ENCODE results near the gene TESMIN. TPM values are rescaled to one million over a fixed set of nuclear protein-coding genes. Genes with fewer than 3 reads are reported as not detected.

Gene TESMIN
- total RNA-seq, 4 donors from 2014 or later, result 1.00 to 7.5 (median 4.2) TPM

- H3K4me3 ChIP-seq, result no peak overlapping the region
- no peaks in the 10 kb centered on the region for H3K4me1 ChIP-seq
- H3K36me3 ChIP-seq, result no peaks in the 10 kb centered on the region
- no peaks in the 10 kb centered on the region for H3K9me3 ChIP-seq
- no peak for TF ChIP-seq POLR2AphosphoS5 (IDR thresholded peaks at IDR 0.05)
- TF ChIP-seq POLR2A (IDR thresholded peaks at IDR 0.05), result no peak
- no peak for TF ChIP-seq CTCF (IDR thresholded peaks at IDR 0.05)
- no peak for TF ChIP-seq EP300 (IDR thresholded peaks at IDR 0.05; ENCODE audit: low read depth)
- H3K27ac ChIP-seq, result no peak overlapping the region
- no peaks in the 10 kb centered on the region for H3K27me3 ChIP-seq
- in situ Hi-C loops (cut with MboI; ENCODE audit: low pct_ligation_motif_present in 1 of 4, low pct_unique_long_range_greater_than_20kb in 1 of 4, low sequenced_read_pairs in 3 of 4), result no loop called here
- intact Hi-C loops (cut with DNase I; ENCODE audit: low total_unique reads), result no loop called here
- 50 to 85% methylated on average over 2 to 18 of the region's 18 CpGs for WGBS, 2 donors (ENCODE audit: low coverage in 1 of 2)
- DNase-seq, result no peak
Measured at GRCh38 chr11:68660066-68660810, 91.1 kb downstream of the TESMIN start.

- Histone ChIP-seq H3K36me3 (no peaks in the 10 kb centered on the region), H3K27me3 (no peaks in the 10 kb centered on the region), H3K4me3 (no peak overlapping the region), H3K27ac (no peak overlapping the region), H3K9me3 (no peaks in the 10 kb centered on the region), H3K4me1 (no peaks in the 10 kb centered on the region)
- WGBS, 2 donors (ENCODE audit: low coverage in 1 of 2), result 59 to 60% methylated on average over 6 to 22 of the region's 22 CpGs
- TF ChIP-seq POLR2A (IDR thresholded peaks at IDR 0.05) (no peak), EP300 (IDR thresholded peaks at IDR 0.05; ENCODE audit: low read depth) (no peak), POLR2AphosphoS5 (IDR thresholded peaks at IDR 0.05) (no peak), CTCF (IDR thresholded peaks at IDR 0.05) (no peak)
- intact Hi-C loops (cut with DNase I; ENCODE audit: low total_unique reads) (no loop called here), in situ Hi-C loops (cut with MboI; ENCODE audit: low pct_ligation_motif_present in 1 of 4, low pct_unique_long_range_greater_than_20kb in 1 of 4, low sequenced_read_pairs in 3 of 4) (no loop called here)
- peak; percentile 14 for DNase-seq
Measured at GRCh38 chr11:68659158-68659921, 92.0 kb downstream of the TESMIN start.

GRCh38 chr11:68658661-68659060 lies 92.7 kb downstream of the TESMIN start:
- TF ChIP-seq EP300 (IDR thresholded peaks at IDR 0.05; ENCODE audit: low read depth) (no peak), POLR2AphosphoS5 (IDR thresholded peaks at IDR 0.05) (no peak), CTCF (IDR thresholded peaks at IDR 0.05) (no peak), POLR2A (IDR thresholded peaks at IDR 0.05) (no peak)
- Histone ChIP-seq H3K4me1 (no peaks in the 10 kb centered on the region), H3K36me3 (no peaks in the 10 kb centered on the region), H3K4me3 (no peak overlapping the region), H3K9me3 (no peaks in the 10 kb centered on the region), H3K27ac (no peak overlapping the region), H3K27me3 (peaks cover 1% of the 10 kb centered on the region)
- no peak for DNase-seq
- 76 to 80% methylated on average over 7 to 13 of the region's 13 CpGs for WGBS, 2 donors (ENCODE audit: low coverage in 1 of 2)
- in situ Hi-C loops (cut with MboI; ENCODE audit: low pct_ligation_motif_present in 1 of 4, low pct_unique_long_range_greater_than_20kb in 1 of 4, low sequenced_read_pairs in 3 of 4), result no loop called here
- intact Hi-C loops (cut with DNase I; ENCODE audit: low total_unique reads), result no loop called here

GRCh38 chr11:68658097-68658496 lies 93.2 kb downstream of the TESMIN start:
- H3K9me3 ChIP-seq, result no peaks in the 10 kb centered on the region
- WGBS, 2 donors (ENCODE audit: low coverage in 1 of 2), result 93 to 94% methylated on average over 3 to 8 of the region's 8 CpGs
- intact Hi-C loops (cut with DNase I; ENCODE audit: low total_unique reads), result no loop called here
- H3K4me1 ChIP-seq, result no peaks in the 10 kb centered on the region
- no peak overlapping the region for H3K27ac ChIP-seq
- in situ Hi-C loops (cut with MboI; ENCODE audit: low pct_ligation_motif_present in 1 of 4, low pct_unique_long_range_greater_than_20kb in 1 of 4, low sequenced_read_pairs in 3 of 4), result no loop called here
- no peaks in the 10 kb centered on the region for H3K36me3 ChIP-seq
- H3K4me3 ChIP-seq, result no peak overlapping the region
- H3K27me3 ChIP-seq, result peaks cover 6% of the 10 kb centered on the region
- no peak for DNase-seq
- TF ChIP-seq POLR2AphosphoS5 (IDR thresholded peaks at IDR 0.05), result no peak
- no peak for TF ChIP-seq CTCF (IDR thresholded peaks at IDR 0.05)
- no peak for TF ChIP-seq EP300 (IDR thresholded peaks at IDR 0.05; ENCODE audit: low read depth)
- TF ChIP-seq POLR2A (IDR thresholded peaks at IDR 0.05), result no peak

Measured in transverse colon (tissue), 4 donors.